ENCODE results near the gene ANKRD39.

The ANKRD39 gene

DNA sequence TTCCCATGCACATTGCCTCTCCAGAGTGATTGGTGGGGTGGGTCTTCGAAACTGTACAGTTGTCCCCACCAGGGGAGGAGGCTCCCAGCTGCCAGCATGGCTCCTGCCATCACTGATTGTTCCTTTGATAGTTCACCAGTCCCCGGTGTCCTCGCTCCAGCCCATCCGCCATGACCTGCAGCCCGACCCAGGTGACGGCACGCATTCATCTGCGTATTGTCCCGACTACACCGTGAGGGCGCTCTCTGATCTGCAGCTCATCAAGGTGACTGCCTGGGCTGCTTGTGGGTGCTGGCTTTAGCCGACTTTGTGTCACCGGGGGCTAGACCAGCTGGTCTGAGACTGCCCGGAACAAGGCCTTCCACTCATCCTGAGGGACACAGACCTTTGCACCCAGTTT, 29.4 kb downstream of the ANKRD39 start:
- TF ChIP-seq, protein P1, sequence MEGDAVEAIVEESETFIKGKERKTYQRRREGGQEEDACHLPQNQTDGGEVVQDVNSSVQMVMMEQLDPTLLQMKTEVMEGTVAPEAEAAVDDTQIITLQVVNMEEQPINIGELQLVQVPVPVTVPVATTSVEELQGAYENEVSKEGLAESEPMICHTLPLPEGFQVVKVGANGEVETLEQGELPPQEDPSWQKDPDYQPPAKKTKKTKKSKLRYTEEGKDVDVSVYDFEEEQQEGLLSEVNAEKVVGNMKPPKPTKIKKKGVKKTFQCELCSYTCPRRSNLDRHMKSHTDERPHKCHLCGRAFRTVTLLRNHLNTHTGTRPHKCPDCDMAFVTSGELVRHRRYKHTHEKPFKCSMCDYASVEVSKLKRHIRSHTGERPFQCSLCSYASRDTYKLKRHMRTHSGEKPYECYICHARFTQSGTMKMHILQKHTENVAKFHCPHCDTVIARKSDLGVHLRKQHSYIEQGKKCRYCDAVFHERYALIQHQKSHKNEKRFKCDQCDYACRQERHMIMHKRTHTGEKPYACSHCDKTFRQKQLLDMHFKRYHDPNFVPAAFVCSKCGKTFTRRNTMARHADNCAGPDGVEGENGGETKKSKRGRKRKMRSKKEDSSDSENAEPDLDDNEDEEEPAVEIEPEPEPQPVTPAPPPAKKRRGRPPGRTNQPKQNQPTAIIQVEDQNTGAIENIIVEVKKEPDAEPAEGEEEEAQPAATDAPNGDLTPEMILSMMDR (IDR thresholded peaks at IDR 0.05; ENCODE audit: low read depth, low read length, missing control alignments): no peak
- DNase-seq (ENCODE audit: extremely low read depth, low read depth): no peak

DNA sequence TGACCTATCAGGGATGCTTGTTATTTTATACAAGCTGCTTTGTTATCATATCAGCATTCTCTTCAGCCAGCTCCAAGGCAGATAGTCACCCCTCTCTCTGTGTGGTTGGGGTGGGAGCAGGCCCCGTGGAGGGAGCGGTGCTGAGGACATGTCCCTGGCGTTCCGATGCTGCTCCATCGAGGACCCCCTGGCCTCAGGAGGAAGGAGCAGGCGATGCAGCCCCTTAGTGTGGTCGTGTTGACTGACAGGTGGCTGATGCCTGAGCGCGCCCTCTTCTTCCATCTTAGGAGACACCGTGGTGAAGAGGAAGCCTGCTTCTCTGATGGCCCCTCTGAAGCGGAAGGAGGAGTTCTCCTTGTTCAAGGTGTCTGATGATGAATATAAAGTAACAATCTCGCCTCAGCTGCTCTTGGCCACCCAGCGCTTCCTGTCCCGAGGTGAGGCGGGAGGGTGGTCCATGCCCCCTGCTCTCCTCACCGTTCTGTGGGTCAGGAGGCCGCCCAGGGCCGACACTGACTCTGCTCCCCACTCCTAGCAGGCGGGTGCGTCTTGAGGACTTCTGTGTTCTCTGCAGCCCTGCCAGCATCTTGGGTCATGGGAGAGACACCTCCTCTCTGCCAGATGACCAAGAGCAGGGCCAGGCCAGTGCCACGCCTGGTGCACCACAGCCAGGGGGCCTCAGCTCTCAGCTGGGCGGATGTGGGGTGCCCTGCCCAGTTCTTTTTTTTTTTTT, 31.1 kb downstream of the ANKRD39 start:
- TF ChIP-seq, protein P1 (IDR thresholded peaks at IDR 0.05; ENCODE audit: low read depth, low read length, missing control alignments): no peak
- DNase-seq (ENCODE audit: extremely low read depth, low read depth): no peak
- H3K4me3 ChIP-seq (replicated peaks; ENCODE audit: low read depth, low read length): no peak overlapping the region

More for the DNA sequence above, 29.4 kb downstream of the ANKRD39 start:
- H3K4me3 ChIP-seq (replicated peaks; ENCODE audit: low read depth, low read length): no peak overlapping the region

DNA sequence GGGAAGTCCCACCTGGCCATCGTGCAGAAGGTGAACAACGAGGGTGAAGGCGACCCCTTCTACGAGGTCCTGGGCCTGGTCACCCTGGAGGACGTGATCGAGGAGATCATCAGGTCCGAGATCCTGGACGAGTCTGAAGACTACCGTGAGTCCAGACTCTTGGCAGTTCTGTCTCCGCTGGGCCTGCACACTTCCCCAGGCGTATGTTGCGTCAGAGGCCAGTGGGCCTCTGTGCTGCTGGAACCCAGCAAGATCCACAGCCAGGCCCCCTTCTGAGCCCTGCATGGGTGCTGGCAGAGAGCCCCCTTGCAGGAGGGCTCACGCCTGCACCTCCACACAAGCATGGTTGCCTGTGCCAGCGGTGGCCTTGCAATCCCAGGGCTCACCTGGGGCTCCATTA, 32.8 kb downstream of the ANKRD39 start:
- DNase-seq (ENCODE audit: extremely low read depth, low read depth): no peak
- TF ChIP-seq, protein P1 (IDR thresholded peaks at IDR 0.05; ENCODE audit: low read depth, low read length, missing control alignments): no peak
- no peak overlapping the region for H3K4me3 ChIP-seq (replicated peaks; ENCODE audit: low read depth, low read length)

DNA sequence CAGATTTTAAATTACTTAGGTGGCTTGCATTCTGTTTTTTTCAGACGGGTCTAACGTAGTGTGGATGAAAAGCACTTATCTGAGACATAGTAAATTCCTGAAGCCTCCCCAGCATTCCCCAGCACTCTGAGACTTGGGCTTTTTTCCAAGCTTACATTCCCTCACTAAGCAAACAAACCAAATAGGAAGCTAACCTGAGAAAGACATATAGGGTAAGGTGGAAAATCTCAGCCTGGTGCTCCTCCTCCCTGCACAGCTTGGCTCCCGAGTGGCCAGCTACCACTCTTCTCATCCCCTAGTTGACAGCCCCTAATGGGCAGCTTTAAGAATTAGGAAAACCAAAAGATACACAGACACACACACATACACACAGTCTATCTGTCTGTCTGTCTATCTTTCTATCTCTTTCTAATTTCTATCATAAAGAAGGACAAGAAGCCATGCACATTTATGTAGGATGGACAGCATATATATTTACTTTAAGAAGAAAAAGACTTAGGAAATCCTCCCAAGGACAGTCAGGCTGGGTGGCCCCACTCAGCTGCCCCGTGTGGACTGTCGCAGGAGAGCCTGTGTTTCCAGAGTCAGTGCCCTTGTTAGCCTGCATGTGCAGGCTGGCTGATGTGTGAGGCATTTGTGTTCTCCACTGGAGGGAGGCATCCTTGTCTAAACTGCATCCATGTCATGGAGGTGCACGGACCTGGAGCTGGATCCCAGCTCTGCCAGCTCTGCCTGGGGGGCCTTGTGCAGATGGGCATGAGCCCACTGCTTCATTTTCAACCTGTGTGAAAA, 33.5 kb downstream of the ANKRD39 start:
- DNase-seq (ENCODE audit: extremely low read depth, low read depth): no peak
- no peak overlapping the region for H3K4me3 ChIP-seq (replicated peaks; ENCODE audit: low read depth, low read length)
- TF ChIP-seq, protein P1 (IDR thresholded peaks at IDR 0.05; ENCODE audit: low read depth, low read length, missing control alignments): no peak

DNA sequence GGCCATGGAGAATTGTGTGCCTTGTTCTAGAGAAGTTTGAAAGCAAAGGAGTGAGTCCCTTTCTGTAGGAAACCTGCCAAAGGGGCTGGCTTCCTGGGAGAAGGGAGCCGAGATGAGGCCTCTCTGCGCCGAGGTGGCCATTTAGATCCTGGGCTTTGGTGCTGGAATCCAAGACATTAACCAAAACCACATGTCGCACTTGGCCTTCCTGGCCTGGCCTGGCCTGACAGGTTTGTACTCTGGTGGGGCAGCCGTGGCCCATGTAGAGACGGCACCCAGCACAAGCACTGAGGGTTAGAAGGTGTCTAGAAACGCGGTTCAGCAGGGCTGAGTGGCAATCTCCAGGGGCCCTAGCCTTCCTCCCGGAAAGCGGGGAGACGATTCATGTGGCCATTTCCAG, 34.6 kb downstream of the ANKRD39 start:
- DNase-seq (ENCODE audit: extremely low read depth, low read depth): no peak
- H3K4me3 ChIP-seq (replicated peaks; ENCODE audit: low read depth, low read length): no peak overlapping the region
- TF ChIP-seq, protein P1 (IDR thresholded peaks at IDR 0.05; ENCODE audit: low read depth, low read length, missing control alignments): no peak

DNA sequence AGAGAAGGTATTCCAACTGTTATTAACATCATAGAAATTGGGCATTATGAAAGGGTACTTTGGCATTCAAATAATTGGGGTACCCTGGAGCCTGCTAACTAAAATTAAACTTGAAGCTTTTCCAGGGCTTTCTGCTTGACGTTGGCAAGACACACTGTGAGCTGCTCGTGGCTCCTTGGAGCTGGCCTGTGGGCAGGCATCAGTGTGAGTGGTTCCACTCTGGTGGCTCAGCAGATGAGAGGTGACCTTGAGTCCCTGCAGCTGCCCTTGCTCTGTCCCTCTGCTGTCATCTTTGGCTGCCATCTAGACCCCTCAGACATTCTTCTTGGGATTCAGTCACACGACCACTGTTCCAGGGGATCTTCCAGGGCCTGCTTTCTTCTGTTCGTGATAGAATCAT, 35.0 kb downstream of the ANKRD39 start:
- DNase-seq (ENCODE audit: extremely low read depth, low read depth): no peak
- H3K4me3 ChIP-seq (replicated peaks; ENCODE audit: low read depth, low read length): no peak overlapping the region
- TF ChIP-seq, protein P1 (IDR thresholded peaks at IDR 0.05; ENCODE audit: low read depth, low read length, missing control alignments): no peak

Data from HFF-Myc (cell line).